ENCODE results near the gene PNLIPRP2. TPM values are rescaled to one million over a fixed set of nuclear protein-coding genes. Genes with fewer than 3 reads are reported as not detected.

PNLIPRP2 gene
- not detected for total RNA-seq (2021; fragmentation: NEBNext Ultra II Directional; extraction: Animal tissue kit (Norgen Biotek cat#: 25700))
- long read RNA-seq = 0 reads

GRCh38 chr10:116620423-116621400 lies at the start of gene PNLIPRP2:
Gene PNLIPRP2, plus strand, starts transcription at chr10:116620953.
- Mint-ChIP-seq H3K27ac (no peak within 1 kb of the TSS), H3K36me3 (ENCODE audit: low read depth) (no peaks in the 10 kb centered on the region), H3K4me3 (no peak within 1 kb of the TSS), H3K9me3 (no peaks in the 10 kb centered on the region; the same call in 1 of the 2 replicates), H3K4me1 (ENCODE audit: low read depth) (no peaks in the 10 kb centered on the region), H3K27me3 (ENCODE audit: insufficient read depth) (peaks cover 6% of the 10 kb centered on the region)
- DNase-seq = no peak
- TF ChIP-seq CTCF (IDR thresholded peaks at IDR 0.05) = no peak

GRCh38 chr10:116574797-116575196 lies 46.0 kb upstream of the PNLIPRP2 start:
- H3K27me3 Mint-ChIP-seq (ENCODE audit: insufficient read depth) = no peaks in the 10 kb centered on the region; the same call in 1 of the 2 replicates
- H3K9me3 Mint-ChIP-seq = peaks cover 29% of the 10 kb centered on the region

GRCh38 chr10:116587878-116588591 lies 32.7 kb upstream of the PNLIPRP2 start:
- Mint-ChIP-seq H3K36me3 (ENCODE audit: low read depth) (no peaks in the 10 kb centered on the region), H3K4me3 (no peak overlapping the region), H3K27me3 (ENCODE audit: insufficient read depth) (no peaks in the 10 kb centered on the region), H3K27ac (no peak overlapping the region), H3K9me3 (peaks cover 7% of the 10 kb centered on the region; the same call in 1 of the 2 replicates), H3K4me1 (ENCODE audit: low read depth) (no peaks in the 10 kb centered on the region)
- no peak for TF ChIP-seq CTCF (IDR thresholded peaks at IDR 0.05)
- DNase-seq = no peak

More at GRCh38 chr10:116574797-116575196, 46.0 kb upstream of the PNLIPRP2 start:
- Mint-ChIP-seq H3K27ac (no peak overlapping the region), H3K36me3 (ENCODE audit: low read depth) (no peaks in the 10 kb centered on the region), H3K4me1 (ENCODE audit: low read depth) (no peaks in the 10 kb centered on the region), H3K4me3 (no peak overlapping the region)
- DNase-seq = no peak
- no peak for TF ChIP-seq CTCF (IDR thresholded peaks at IDR 0.05)

GRCh38 chr10:116588995-116589394 lies 31.8 kb upstream of the PNLIPRP2 start:
- TF ChIP-seq CTCF (IDR thresholded peaks at IDR 0.05) = no peak
- H3K4me3 Mint-ChIP-seq = no peak overlapping the region

GRCh38 chr10:116589926-116590325 lies 30.8 kb upstream of the PNLIPRP2 start:
- no peak for TF ChIP-seq CTCF (IDR thresholded peaks at IDR 0.05)
- no peak for DNase-seq
- H3K27me3 Mint-ChIP-seq (ENCODE audit: insufficient read depth) = no peaks in the 10 kb centered on the region
- H3K4me1 Mint-ChIP-seq (ENCODE audit: low read depth) = no peaks in the 10 kb centered on the region
- no peaks in the 10 kb centered on the region for H3K36me3 Mint-ChIP-seq (ENCODE audit: low read depth)
- H3K27ac Mint-ChIP-seq = no peak overlapping the region
- H3K9me3 Mint-ChIP-seq = peaks cover 7% of the 10 kb centered on the region; the same call in 1 of the 2 replicates
- no peak overlapping the region for H3K4me3 Mint-ChIP-seq

More at GRCh38 chr10:116588995-116589394, 31.8 kb upstream of the PNLIPRP2 start:
- DNase-seq = no peak
- H3K36me3 Mint-ChIP-seq (ENCODE audit: low read depth) = no peaks in the 10 kb centered on the region
- no peaks in the 10 kb centered on the region for H3K27me3 Mint-ChIP-seq (ENCODE audit: insufficient read depth)
- peaks cover 7% of the 10 kb centered on the region; the same call in 1 of the 2 replicates for H3K9me3 Mint-ChIP-seq
- H3K4me1 Mint-ChIP-seq (ENCODE audit: low read depth) = no peaks in the 10 kb centered on the region
- no peak overlapping the region for H3K27ac Mint-ChIP-seq
